WTC11 (cell line): ENCODE data around the gene NKAIN2. TPM values are rescaled to one million over a fixed set of nuclear protein-coding genes. Genes with fewer than 3 reads are reported as not detected.

Source experiments
- ATAC-seq: fragments of 200-7000 bp; cut with Tn5 transposase; 2 replicates; pipeline ENCODE4 v1.10.0; 2021; ENCODE audit warnings: mild to moderate bottlenecking, moderate library complexity
- CTCF ChIA-PET: fragments of 300-600 bp; sonication (Branson Sonifier 250); formaldehyde crosslinking; loops from one replicate; lab custom pipeline; 2021; ENCODE audit warnings: antibody characterized with exemption; lab: Charles Lee
- POLR2A ChIA-PET: fragments of 350-600 bp; sonication (Branson Sonifier 250); formaldehyde crosslinking; loops from one replicate; lab custom pipeline; 2021; ENCODE audit warnings: antibody characterized with exemption; lab: Charles Lee
- DNase-seq: peaks from one replicate; pipeline ENCODE4 v3.0.0; 2021; ENCODE audit warnings: low spot score
- H3K27ac Mint-ChIP-seq: 2 replicates; pipeline ENCODE4 v1.8.0; 2021; ENCODE audit warnings: mixed read lengths
- H3K27me3 Mint-ChIP-seq: 2 replicates; pipeline ENCODE4 v1.8.0; 2021; ENCODE audit warnings: low read depth, mild to moderate bottlenecking, moderate library complexity, mixed read lengths
- H3K36me3 Mint-ChIP-seq: 2 replicates; pipeline ENCODE4 v1.8.0; 2021; ENCODE audit warnings: mixed read lengths
- H3K4me1 Mint-ChIP-seq: 2 replicates; pipeline ENCODE4 v1.8.0; 2022; ENCODE audit warnings: mixed read lengths
- H3K4me3 Mint-ChIP-seq: 2 replicates; pipeline ENCODE4 v1.8.0; 2021; ENCODE audit warnings: mild to moderate bottlenecking, moderate library complexity, mixed read lengths
- H3K9me3 Mint-ChIP-seq: 2 replicates; pipeline ENCODE4 v1.8.0; 2021; ENCODE audit warnings: mixed read lengths
- AFF4 ChIP-seq: sonication (generic); formaldehyde crosslinking; IDR thresholded peaks from 2 replicates; pipeline ENCODE4 v1.8.1; 2023; ENCODE audit warnings: mild to moderate bottlenecking, missing genetic modification reagents, borderline replicate concordance
- ARID4B ChIP-seq: sonication (generic); formaldehyde crosslinking; IDR thresholded peaks from 2 replicates; pipeline ENCODE4 v1.8.0; 2023; ENCODE audit warnings: missing genetic modification reagents, mild to moderate bottlenecking, borderline replicate concordance
- ETV6 ChIP-seq: sonication (generic); formaldehyde crosslinking; IDR thresholded peaks from 2 replicates; pipeline ENCODE4 v1.8.1; 2022; ENCODE audit warnings: mild to moderate bottlenecking, missing genetic modification reagents
- IRF2 ChIP-seq: sonication (generic); formaldehyde crosslinking; IDR thresholded peaks from 2 replicates; pipeline ENCODE4 v1.8.0; 2022; ENCODE audit warnings: low read depth, missing genetic modification reagents, borderline replicate concordance
- JUN ChIP-seq: sonication (generic); formaldehyde crosslinking; IDR thresholded peaks from 2 replicates; pipeline ENCODE4 v1.8.0; 2023; ENCODE audit warnings: mild to moderate bottlenecking, missing genetic modification reagents
- MYBL2 ChIP-seq: sonication (generic); formaldehyde crosslinking; IDR thresholded peaks from 2 replicates; pipeline ENCODE4 v1.8.1; 2023; ENCODE audit warnings: mild to moderate bottlenecking, moderate library complexity, missing genetic modification reagents
- NFE2L1 ChIP-seq: sonication (generic); formaldehyde crosslinking; IDR thresholded peaks from 2 replicates; pipeline ENCODE4 v1.8.1; 2023; ENCODE audit warnings: missing genetic modification reagents
- NR2C2 ChIP-seq: sonication (generic); formaldehyde crosslinking; IDR thresholded peaks from 2 replicates; pipeline ENCODE4 v1.8.0; 2022; ENCODE audit warnings: mild to moderate bottlenecking, missing genetic modification reagents
- PRRX2 ChIP-seq: fragments of 250-450 bp; sonication (Bioruptor Pico); IDR thresholded peaks from 2 replicates; pipeline ENCODE4 v1.8.0; 2021; ENCODE audit warnings: mild to moderate bottlenecking
- SMAD3 ChIP-seq: sonication (generic); formaldehyde crosslinking; IDR thresholded peaks from 2 replicates; pipeline ENCODE4 v1.8.0; 2022; ENCODE audit warnings: missing genetic modification reagents, mild to moderate bottlenecking, borderline replicate concordance
- TEAD1 ChIP-seq: sonication (generic); formaldehyde crosslinking; IDR thresholded peaks from 2 replicates; pipeline ENCODE4 v1.8.0; 2022; ENCODE audit warnings: mild to moderate bottlenecking, missing genetic modification reagents
- TP53 ChIP-seq: sonication (generic); formaldehyde crosslinking; IDR thresholded peaks from 2 replicates; pipeline ENCODE4 v1.8.1; 2023; ENCODE audit warnings: mild to moderate bottlenecking, missing genetic modification reagents
- total RNA-seq: library from RNA; stranded (reverse); gene quantifications from 3 replicates; pipeline ENCODE4 v1.2.3, GENCODE V29; 2021
- TF ChIP-seq, protein P1 (sequence below): sonication (generic); formaldehyde crosslinking; IDR thresholded peaks from 2 replicates; pipeline ENCODE4 v1.8.1; 2023; ENCODE audit warnings: mild to moderate bottlenecking, missing genetic modification reagents, moderate library complexity
- TF ChIP-seq, protein P2 (sequence below): sonication (generic); formaldehyde crosslinking; conservative IDR thresholded peaks from 2 replicates; pipeline ENCODE4 v1.8.1; 2023; ENCODE audit warnings: mild to moderate bottlenecking, low read depth, missing genetic modification reagents, moderate library complexity
- TF ChIP-seq, protein P3 (sequence below): fragments of 250-450 bp; sonication (Bioruptor Pico); IDR thresholded peaks from 2 replicates; pipeline ENCODE4 v1.9.0; 2021; ENCODE audit warnings: mild to moderate bottlenecking
- TF ChIP-seq, protein P4 (sequence below): sonication (generic); formaldehyde crosslinking; IDR thresholded peaks from 2 replicates; pipeline ENCODE4 v1.8.0; 2022; ENCODE audit warnings: mild to moderate bottlenecking, missing genetic modification reagents

The NKAIN2 gene
- total RNA-seq, 1 experiment from 2014 or later = 0.33 TPM

GRCh38 chr6:123980311-123980710 lies 176.6 kb downstream of the NKAIN2 start:
- no peaks in the 10 kb centered on the region for H3K4me1 Mint-ChIP-seq
- no peaks in the 10 kb centered on the region for H3K27me3 Mint-ChIP-seq
- ATAC-seq = no peak
- H3K27ac Mint-ChIP-seq = no peak overlapping the region
- no peaks in the 10 kb centered on the region for H3K9me3 Mint-ChIP-seq
- H3K36me3 Mint-ChIP-seq = no peaks in the 10 kb centered on the region
- TF ChIP-seq, protein P1, sequence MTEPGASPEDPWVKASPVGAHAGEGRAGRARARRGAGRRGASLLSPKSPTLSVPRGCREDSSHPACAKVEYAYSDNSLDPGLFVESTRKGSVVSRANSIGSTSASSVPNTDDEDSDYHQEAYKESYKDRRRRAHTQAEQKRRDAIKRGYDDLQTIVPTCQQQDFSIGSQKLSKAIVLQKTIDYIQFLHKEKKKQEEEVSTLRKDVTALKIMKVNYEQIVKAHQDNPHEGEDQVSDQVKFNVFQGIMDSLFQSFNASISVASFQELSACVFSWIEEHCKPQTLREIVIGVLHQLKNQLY (CRISPR knock-in tag) = no peak
- TF ChIP-seq TEAD1 (no peak), TP53 (no peak), NFE2L1 (CRISPR knock-in tag) (no peak), ETV6 (no peak), PRRX2 (no peak), NR2C2 (no peak), MYBL2 (CRISPR knock-in tag) (no peak), SMAD3 (CRISPR knock-in tag) (no peak), JUN (no peak), AFF4 (CRISPR knock-in tag) (no peak), IRF2 (no peak), ARID4B (CRISPR knock-in tag) (no peak)
- TF ChIP-seq, protein P2, sequence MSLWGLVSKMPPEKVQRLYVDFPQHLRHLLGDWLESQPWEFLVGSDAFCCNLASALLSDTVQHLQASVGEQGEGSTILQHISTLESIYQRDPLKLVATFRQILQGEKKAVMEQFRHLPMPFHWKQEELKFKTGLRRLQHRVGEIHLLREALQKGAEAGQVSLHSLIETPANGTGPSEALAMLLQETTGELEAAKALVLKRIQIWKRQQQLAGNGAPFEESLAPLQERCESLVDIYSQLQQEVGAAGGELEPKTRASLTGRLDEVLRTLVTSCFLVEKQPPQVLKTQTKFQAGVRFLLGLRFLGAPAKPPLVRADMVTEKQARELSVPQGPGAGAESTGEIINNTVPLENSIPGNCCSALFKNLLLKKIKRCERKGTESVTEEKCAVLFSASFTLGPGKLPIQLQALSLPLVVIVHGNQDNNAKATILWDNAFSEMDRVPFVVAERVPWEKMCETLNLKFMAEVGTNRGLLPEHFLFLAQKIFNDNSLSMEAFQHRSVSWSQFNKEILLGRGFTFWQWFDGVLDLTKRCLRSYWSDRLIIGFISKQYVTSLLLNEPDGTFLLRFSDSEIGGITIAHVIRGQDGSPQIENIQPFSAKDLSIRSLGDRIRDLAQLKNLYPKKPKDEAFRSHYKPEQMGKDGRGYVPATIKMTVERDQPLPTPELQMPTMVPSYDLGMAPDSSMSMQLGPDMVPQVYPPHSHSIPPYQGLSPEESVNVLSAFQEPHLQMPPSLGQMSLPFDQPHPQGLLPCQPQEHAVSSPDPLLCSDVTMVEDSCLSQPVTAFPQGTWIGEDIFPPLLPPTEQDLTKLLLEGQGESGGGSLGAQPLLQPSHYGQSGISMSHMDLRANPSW (CRISPR knock-in tag) = no peak
- TF ChIP-seq, protein P3, sequence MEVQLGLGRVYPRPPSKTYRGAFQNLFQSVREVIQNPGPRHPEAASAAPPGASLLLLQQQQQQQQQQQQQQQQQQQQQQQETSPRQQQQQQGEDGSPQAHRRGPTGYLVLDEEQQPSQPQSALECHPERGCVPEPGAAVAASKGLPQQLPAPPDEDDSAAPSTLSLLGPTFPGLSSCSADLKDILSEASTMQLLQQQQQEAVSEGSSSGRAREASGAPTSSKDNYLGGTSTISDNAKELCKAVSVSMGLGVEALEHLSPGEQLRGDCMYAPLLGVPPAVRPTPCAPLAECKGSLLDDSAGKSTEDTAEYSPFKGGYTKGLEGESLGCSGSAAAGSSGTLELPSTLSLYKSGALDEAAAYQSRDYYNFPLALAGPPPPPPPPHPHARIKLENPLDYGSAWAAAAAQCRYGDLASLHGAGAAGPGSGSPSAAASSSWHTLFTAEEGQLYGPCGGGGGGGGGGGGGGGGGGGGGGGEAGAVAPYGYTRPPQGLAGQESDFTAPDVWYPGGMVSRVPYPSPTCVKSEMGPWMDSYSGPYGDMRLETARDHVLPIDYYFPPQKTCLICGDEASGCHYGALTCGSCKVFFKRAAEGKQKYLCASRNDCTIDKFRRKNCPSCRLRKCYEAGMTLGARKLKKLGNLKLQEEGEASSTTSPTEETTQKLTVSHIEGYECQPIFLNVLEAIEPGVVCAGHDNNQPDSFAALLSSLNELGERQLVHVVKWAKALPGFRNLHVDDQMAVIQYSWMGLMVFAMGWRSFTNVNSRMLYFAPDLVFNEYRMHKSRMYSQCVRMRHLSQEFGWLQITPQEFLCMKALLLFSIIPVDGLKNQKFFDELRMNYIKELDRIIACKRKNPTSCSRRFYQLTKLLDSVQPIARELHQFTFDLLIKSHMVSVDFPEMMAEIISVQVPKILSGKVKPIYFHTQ (CRISPR knock-in tag) = no peak
- TF ChIP-seq, protein P4, sequence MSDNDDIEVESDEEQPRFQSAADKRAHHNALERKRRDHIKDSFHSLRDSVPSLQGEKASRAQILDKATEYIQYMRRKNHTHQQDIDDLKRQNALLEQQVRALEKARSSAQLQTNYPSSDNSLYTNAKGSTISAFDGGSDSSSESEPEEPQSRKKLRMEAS (CRISPR knock-in tag) = no peak
- DNase-seq = no peak
- ChIA-PET CTCF (no interaction called here), POLR2A (no interaction called here)
- H3K4me3 Mint-ChIP-seq = no peak overlapping the region
